Measurements from ENCODE around the gene METTL16.
A peak's percentile ranks its signal among the peaks of the same experiment; 100 is the strongest.
"Not testable (repeated sequence)": the region's sequence is repeated elsewhere in the genome, so short reads cannot be mapped to it uniquely, and the experiment has no call there.

METTL16 gene

DNA sequence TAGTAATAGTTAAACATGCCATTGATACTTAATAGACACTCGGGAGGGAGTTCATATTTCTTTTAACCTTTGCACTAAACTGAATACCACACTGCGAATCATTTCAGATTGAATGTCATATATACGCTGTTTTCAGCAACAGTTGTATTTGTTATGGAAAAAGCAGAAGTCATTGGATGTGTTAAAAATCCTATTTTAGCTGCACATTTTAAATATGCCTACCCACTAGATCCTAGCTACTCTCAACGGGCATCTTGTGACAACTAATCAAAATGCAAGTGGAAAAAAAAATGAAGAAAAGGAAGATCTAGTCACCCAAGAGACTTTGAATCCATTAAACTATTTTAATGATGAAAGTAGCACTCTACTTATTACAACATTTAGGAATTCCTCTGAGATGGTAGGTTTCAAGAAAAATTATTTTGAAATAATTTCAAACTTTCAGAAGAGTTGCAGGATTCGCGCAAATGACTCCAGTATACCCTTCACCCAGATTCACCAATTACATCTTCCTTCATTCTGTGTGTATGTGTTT is 59.4 kb downstream of the METTL16 start:
- no peak for DNase-seq (ENCODE audit: low spot score)

DNA sequence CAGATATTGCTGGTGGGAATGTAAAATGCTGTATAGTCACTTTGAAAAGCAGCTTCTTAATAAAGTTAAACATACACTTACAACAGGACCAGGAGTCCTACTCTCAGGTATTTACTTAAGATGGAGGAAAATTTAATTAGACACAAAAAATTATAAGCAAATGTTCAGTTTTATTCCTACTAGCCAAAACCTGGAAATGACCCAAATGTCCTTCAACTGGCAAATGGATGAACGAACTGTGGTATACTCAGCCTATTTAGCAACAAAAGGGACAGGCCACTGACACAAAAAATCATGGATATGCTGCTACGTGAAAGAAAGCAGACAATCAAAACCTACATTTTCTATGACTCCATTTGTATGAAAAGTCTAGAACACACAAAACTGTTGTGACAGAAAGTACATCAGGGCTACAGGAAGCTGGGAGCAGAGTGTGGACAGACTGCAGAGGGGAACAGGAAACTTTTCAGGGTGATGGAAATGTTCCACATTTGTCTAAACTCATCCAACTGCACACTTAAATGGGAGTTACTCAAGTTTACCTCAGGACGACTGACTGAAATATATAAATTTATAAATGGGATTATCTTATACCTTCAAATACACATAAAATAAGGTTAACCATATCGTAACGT is 61.6 kb downstream of the METTL16 start:
- DNase-seq (ENCODE audit: low spot score) = no peak

DNA sequence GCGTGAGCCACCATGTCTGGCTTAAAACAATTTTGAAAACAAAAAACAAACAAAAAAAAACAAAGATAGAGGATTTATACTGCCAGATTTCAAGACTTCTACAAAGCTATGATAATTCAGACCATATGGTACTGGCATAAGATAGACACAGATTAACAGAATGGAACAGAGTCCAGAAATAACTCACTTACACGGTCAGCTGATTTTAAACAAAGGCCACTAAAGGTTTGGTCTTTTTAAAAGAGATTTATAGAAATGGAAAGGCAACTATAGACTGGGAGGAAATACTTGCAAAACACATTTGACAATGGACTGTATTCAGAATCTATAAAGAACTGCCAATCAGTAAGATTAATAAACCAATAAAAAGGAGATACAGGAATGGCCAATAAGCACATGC is 62.2 kb downstream of the METTL16 start:
- no peak for DNase-seq (ENCODE audit: low spot score)

DNA sequence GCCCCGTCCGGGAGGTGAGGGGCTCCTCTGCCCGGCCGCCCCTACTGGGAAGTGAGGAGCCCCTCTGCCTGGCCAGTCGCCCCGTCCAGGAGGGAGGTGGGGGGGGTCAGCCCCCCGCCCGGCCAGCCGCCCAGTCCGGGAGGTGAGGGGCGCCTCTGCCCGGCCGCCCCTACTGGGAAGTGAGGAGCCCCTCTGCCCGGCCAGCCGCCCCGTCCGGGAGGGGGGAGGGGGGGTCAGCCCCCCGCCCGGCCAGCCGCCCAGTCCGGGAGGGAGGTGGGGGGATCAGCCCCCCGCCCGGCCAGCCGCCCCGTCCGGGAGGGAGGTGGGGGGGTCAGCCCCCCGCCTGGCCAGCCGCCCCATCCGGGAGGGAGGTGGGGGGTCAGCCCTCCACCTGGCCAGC is 64.2 kb downstream of the METTL16 start:
- DNase-seq (ENCODE audit: low spot score) = not testable (repeated sequence)

DNA sequence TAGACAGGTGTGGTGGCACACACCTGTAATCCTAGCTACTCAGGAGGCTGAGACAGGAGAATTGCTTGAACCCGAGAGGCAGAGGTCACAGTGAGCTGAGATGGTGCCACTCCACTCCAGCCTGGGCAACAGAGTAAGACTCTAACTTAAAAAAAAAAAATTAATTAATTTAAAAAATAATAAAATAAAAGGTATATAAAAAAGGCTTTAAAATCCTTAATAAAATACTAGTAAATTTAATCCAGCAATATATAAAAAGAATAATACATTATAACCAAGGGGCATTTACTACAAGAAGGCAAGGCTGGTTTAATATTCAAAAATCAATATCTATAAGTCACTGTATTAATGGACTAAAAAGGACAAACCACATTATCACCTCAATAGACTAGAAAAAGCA is 66.0 kb downstream of the METTL16 start:
- DNase-seq (ENCODE audit: low spot score) = no peak

DNA sequence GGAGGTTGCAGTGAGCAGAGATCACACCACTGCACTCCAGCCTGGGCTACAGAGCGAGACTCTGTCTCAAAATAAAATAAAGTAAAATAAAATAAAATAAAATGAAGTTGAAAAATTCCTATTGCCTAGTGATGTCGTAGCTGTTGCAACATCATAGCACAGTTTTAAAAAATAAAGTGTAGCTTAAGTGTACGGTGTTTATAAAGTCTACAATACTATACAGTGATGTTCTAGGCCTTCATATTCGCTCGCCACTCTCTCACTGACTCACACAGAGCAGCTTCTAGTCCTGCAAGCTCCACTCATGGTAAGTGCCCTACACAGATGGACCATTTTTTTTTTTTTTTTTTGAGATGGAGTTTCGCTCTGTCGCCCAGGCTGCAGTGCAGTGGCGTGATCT is 67.3 kb downstream of the METTL16 start:
- DNase-seq (ENCODE audit: low spot score) = no peak

DNA sequence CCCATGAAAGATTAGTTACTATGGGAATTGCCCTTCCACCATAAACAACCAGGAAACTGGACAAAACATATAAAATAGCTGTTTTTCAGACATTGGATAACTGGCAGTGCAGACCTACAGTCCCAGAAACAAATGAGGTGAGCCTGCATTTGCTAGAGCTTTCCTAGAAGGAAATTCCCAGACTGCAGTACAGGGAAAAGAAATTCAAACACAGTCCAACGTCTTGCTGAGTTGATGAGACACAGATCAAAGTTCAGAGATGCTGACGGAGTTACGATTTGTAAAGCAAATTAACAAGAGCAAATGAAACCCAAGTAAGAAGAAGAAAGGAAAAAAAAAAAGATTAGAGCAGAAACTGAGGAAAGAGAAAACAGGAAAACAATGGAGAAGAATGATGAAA is 69.5 kb downstream of the METTL16 start:
- DNase-seq (ENCODE audit: low spot score) = no peak

DNA sequence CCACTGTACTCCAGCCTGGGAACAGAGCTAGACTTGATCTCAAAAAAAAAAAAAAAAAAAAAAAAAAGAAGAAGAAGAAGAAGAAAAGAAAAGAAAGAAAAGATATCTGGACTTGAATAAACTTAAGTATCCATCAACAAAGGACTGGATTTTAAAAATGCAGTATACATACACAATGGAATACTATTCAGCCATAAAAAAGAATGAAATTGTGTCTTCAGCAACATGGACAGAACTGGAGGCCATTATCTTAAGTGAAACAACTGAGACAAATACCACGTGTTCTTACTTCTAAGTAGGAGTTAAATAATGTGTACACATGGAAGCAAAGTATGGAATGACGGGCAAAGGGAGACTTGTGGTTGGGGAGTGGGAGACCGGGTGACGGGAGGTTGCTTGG is 70.8 kb downstream of the METTL16 start:
- no peak for DNase-seq (ENCODE audit: low spot score)

DNA sequence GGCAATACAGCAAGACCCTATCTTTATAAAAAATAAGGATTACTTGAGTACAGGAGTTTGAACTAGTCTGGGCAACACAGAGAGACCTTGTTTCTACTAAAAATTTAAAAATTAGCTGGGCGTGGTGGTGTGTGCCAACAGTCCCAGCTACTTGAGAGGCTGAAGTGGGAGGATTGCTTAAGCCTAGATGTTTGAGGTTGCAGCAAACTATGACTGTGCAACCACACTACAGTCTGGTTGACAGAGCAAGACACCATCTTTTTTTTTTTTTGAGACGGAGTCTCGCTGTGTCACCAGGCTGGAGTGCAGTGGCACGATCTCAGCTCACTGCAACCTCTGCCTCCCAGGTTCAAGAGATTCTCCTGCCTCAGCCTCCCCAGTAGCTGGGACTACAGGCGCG is 71.7 kb downstream of the METTL16 start:
- DNase-seq (ENCODE audit: low spot score) = not testable (repeated sequence)

DNA sequence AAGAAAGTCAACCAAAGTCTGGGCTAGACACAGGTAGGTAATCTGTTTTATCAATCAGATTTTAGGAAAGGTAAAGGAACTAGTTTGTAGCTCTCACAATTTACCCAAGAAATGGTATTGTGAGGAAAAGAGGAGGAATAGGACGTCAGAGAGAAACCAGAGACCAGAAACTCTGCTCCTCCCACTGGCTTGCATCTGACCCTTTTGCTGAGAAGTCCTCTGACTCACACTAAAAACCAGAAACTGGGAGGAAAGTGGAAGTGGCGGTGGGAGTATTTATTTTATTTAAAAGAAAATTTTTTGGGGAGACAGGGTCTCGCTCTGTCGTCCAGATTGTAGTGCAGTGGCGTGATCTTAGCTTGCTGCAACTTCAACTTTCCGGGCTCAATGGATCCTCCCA is 72.9 kb downstream of the METTL16 start:
- no peak for DNase-seq (ENCODE audit: low spot score)

DNA sequence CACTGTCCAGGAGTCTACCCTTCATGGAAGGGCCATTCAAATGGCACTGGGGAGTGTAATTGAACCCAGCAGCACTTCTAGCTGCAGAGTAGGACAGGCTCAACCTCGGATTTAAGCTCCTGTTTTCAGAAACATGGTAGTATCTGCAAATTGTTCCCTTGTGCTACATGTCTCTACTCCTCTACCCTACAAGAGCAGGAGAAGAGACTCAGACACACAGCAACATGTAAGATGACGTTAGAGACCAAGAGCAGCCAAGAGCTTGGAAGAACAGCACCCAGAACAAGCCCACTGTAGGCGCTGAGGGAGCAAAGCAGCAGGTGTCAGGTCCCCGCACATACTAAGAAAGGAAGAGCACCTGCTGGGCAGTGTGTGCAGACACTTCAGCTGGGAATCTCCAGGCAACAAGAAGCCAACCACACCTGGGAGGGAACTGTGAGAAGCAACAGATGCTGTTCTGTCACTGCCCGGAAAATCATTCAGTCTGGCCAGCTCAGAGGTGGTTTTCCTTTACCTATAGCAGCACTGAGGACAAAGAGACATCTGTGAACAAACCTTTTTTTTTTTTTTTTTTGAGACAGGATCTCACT is 75.3 kb downstream of the METTL16 start:
- no peak for DNase-seq (ENCODE audit: low spot score)

DNA sequence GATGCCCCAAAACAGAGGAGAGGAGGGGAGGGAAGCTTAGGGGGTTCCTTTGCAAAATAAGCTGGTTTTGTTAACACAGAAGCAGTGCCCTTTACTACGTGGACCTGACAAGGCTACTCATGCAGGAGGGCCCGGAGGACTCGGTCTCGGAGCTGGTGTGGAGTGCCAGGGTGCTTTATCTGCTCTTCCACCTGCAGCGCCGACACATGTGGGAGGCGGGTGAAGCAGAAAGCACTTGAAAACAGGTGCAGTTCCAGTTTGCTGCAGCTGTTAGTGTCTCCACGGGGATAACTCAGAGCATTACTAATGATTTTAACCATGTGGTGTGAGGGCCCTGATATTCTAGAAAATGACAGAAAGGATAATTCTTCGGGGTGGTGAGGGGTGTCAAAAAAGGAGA is 75.8 kb downstream of the METTL16 start:
- no peak for DNase-seq (ENCODE audit: low spot score)

DNA sequence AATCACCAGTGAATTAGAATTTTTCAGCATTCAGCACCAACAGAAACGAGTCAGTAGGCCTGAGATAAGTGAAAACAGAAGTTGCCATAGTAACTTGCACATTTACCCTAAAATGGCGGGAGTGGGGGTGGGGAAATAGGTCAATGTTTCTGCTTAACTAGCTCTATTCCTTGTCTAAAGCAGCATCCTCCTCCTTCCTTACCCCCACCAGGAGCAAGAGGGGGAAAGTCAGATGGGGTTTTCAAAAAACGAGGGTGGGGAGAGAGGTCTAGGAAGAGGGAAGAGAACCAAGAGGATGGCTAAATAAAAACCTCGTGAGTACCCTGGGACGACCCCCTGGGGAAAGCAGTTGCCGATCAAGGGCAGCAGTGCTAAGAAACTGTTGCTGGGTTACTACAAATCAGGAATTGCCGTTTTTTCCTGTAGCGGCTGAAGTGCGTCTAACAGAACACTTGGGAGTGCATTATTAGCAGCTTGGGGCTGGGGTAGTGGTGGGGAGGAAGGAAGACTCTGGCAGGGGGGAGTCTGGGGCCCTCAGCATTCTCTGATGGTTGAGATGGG is 76.4 kb downstream of the METTL16 start:
- no peak for DNase-seq (ENCODE audit: low spot score)

DNA sequence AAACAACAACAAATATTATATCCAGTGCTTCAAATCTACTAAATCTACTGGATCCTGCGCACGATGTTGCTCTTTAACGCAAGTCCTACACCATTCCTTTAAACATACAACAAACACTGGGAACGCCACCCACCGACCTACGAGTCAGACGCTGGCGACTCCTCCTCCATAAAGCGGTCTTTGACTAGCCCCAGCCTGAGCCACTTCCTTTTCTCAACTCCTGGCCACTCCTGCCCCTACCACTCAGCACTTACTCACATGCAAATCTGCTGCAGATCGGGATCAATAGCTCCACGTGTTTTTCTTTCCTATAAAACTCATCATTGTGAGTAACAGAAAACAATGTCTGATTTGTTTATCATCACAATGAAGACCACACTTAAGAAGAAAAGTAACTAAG is 78.0 kb downstream of the METTL16 start:
- no peak for DNase-seq (ENCODE audit: low spot score)

DNA sequence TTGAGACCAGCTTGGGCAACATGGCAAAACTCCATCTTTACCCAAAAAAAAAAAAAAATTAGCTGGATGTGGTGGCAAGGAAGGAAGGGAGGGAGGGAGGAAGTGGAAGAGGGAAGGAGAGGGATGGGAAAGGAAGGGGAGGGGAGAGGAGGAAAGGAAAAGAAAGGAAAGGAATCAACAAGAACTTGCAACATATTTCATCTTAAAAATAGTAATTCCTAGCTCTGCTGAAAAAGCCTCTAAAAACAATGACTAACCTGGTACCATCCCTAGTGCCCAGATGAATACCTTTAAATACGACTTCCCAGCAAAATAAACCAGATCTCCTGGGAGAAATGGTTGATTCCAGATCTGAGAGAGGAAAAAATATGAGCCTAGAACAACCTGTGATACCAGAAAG is 83.8 kb downstream of the METTL16 start:
- no peak for DNase-seq (ENCODE audit: low spot score)

DNA sequence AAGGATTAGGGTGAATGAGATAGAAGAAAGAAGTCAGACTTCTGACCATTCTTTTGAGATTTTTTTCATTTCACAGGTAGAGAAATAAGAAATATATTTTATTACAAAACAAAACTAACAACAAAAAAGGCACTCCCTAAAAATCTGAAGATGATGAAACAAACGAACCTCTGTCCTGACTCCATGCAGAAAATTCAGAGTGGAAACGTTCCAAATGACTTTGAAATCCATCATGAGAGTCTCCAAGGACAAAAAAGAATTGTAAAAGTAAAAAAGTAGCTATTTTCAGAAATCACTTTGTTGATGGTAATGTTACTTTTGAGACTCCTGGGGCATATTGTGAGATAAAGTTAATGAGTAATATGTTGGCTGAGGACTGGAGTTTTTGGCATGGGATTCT is 84.5 kb downstream of the METTL16 start:
- no peak for DNase-seq (ENCODE audit: low spot score)

DNA sequence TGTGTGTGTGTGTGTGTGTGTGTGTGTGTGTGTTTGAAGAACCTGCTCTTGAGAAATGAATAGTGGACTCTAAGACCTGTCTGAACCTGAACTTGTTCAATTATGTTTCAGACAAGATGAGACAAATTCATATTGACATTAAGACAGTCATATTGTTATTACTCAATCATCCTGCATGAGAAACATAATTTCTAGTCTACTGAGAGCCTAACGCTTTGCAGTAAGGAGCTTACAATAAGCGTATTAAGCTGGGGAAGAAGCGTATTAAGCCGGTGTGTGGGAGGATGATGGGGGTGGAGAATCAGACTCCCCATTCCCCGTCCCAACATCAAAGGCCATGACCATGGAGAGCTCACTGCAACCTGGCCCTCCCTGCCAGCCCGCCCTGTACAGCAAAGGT is 88.4 kb downstream of the METTL16 start:
- DNase-seq (ENCODE audit: low spot score) = no peak

DNA sequence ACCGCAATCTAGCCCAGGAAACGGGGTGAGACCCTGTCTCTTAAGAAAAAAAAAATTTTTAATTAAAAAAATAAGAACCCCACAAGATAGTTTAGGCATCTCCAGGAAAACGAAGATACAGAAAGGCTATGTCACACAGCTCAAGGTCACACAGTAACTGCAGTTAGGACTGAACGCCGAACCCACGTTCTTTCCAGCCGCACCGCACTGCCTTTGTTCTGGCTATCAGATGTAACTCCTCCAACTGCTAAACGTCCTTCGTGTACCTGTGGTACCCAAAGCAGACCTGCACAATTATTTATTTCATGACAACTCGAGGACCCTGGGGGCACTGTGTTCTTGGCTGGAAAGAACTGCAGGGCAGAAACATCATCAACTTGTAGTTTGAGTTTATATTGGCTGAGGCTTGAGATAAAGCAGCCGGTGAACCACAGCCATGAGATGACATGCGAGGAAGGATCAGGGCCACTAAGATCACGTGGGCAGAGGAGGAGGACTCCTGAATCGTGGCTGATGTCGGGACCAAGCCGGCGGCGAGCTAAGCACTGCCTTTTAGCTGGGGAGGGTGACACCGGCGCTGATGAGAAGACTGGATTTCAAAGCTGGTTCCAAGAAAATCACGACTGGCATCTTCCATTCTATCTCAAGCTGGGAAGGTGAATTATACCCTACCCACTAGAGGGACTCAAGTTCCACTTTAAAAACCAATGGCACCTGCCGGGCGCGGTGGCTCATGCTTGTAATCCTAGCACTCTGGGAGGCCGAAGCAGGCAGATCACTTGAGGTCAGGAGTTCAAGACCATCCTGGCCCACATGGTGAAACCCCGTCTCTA is 90.2 kb downstream of the METTL16 start:
- no peak for DNase-seq (ENCODE audit: low spot score)

DNA sequence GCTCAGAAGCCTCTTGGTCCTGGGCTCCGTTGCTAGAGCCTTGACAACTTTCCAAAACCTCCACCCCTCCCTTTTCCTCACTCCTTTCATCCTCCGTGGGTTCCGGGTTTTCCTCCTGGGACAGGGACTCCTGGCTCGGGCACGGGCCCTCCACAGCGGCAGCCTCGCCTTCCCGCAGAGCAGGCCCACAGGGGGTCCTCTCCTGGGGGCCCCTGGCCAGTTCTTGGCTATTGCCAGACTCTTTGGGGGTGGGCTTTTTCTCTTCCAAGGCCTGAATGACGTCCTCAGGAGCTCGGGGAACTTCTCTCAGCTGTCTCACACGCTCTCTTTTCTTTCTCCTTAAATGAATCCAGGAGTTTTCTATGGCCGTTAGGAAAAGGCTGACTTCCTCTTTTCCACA is 91.5 kb downstream of the METTL16 start:
- no peak for DNase-seq (ENCODE audit: low spot score)

DNA sequence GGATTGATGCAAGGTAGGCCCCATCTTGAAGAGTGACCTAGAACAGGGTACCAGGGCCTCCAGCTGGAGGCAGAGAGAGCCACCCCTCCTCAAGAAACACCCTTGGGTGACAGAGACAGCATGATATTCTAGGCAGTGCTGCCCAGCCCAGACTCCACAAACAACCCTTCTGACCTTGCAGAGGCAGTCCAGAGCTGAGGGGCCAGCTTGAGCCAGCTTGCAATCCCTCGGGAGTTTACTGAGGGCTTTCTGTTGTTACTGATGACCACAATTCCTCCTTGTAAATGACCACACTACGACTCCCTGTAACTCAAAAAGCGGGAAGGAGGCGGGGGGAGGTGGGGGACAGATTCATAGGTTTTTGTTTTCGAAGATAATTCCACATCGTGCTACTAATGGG is 92.2 kb downstream of the METTL16 start:
- no peak for DNase-seq (ENCODE audit: low spot score)

DNA sequence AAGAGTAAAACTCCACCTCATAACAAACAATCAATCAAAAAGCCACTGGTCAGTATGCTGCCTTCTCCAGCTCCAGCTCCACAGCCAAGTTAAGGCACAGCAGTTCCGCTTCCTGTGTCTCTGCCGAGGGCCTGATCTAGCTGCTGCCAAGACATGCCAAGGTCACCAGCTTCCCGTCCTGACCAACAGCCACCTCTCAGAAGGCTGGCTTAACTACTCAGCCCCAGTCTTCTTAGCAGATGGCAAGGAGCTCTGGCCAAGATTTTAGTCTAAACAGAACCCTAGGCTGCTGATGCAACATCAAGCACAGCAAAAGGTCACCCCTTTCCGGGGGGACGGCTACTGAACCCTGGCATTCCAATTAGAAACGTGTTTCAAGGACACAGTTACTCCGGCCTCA is 93.1 kb downstream of the METTL16 start:
- DNase-seq (ENCODE audit: low spot score) = no peak

DNA sequence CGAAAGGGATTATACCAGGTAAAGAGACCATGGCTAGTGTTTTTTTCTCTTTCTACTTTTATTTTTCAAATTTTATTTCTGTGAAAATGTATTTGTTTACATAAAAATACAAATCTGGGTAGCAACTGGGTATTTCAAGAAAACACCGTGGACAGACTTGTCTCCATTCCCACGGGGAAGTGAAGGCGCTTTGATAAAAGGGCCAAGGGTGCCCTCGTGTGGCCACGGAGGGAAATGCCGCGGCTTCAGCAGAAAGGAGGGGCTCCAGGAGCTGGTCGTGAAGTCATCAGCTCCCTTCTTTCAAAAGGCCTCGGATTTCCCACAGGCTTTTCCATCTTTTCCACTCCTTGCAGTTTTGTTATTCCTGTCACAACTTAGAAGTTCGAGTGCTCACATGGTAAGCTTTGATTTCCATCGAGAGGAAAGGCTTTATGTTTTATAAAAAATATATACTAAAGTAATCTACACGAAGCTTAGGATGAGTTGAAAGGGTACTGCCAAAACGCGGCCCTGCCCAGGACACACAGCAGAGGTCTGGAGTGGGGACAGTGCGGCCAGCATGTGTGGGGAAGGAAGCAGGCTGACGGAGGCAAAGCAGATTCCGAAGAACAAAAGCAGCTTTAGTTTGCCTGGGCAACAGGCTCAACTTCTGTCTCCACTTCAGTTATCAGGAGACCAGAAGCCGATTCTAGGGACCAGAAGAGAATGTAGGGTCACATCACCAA is 95.5 kb downstream of the METTL16 start:
- peak; percentile 83 for DNase-seq (ENCODE audit: low spot score)
